ENCODE results near the gene LRRN2.

Gene LRRN2

GRCh38 chr1:204662530-204662929, 23.0 kb downstream of the LRRN2 start:
- H3K4me3 ChIP-seq (ENCODE audit: low read depth, low read length) = no peak overlapping the region
- TF ChIP-seq, protein P1, sequence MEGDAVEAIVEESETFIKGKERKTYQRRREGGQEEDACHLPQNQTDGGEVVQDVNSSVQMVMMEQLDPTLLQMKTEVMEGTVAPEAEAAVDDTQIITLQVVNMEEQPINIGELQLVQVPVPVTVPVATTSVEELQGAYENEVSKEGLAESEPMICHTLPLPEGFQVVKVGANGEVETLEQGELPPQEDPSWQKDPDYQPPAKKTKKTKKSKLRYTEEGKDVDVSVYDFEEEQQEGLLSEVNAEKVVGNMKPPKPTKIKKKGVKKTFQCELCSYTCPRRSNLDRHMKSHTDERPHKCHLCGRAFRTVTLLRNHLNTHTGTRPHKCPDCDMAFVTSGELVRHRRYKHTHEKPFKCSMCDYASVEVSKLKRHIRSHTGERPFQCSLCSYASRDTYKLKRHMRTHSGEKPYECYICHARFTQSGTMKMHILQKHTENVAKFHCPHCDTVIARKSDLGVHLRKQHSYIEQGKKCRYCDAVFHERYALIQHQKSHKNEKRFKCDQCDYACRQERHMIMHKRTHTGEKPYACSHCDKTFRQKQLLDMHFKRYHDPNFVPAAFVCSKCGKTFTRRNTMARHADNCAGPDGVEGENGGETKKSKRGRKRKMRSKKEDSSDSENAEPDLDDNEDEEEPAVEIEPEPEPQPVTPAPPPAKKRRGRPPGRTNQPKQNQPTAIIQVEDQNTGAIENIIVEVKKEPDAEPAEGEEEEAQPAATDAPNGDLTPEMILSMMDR (IDR thresholded peaks at IDR 0.05; ENCODE audit: low read depth, low read length, missing control alignments) = no peak
- DNase-seq = no peak
- H3K27ac ChIP-seq = no peak overlapping the region
- H3K36me3 ChIP-seq (replicated peaks) = no peaks in the 10 kb centered on the region
- in situ Hi-C loops (cut with HindIII; ENCODE audit: low pct_ligation_motif_present, low sequenced_read_pairs) = no loop called here
- H3K27me3 ChIP-seq (replicated peaks) = no peaks in the 10 kb centered on the region

DNA sequence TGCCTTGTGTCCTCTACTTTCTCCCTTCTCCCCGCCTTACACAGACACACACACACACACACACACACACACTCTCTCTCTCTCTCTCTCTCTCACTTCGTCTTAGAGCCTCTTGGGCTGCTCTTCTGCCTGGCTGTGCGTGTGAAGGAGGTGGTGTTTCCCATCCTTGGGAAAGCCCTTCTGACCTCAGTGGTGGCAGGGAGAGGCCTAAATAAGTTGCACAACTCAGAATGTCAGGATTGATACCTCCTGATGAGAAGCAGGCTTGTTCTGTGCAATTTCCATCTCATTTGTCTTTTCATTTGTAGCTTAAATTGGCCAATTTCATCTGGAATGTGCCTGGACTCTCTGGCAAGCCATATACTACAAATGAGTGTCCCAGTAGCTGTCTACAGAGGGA, 25.0 kb downstream of the LRRN2 start:
- no peak for DNase-seq
- TF ChIP-seq, protein P1 (IDR thresholded peaks at IDR 0.05; ENCODE audit: low read depth, low read length, missing control alignments) = no peak
- Histone ChIP-seq H3K36me3 (replicated peaks) (no peaks in the 10 kb centered on the region), H3K27ac (no peak overlapping the region), H3K27me3 (replicated peaks) (no peaks in the 10 kb centered on the region), H3K4me3 (ENCODE audit: low read depth, low read length) (no peak overlapping the region)
- in situ Hi-C loops (cut with HindIII; ENCODE audit: low pct_ligation_motif_present, low sequenced_read_pairs) = no loop called here

- Histone ChIP-seq H3K36me3 (replicated peaks) (no peaks in the 10 kb centered on the region), H3K4me3 (ENCODE audit: low read depth, low read length) (no peak overlapping the region), H3K27ac (no peak overlapping the region), H3K27me3 (replicated peaks) (no peaks in the 10 kb centered on the region)
- no peak for DNase-seq
- TF ChIP-seq, protein P1 (IDR thresholded peaks at IDR 0.05; ENCODE audit: low read depth, low read length, missing control alignments) = no peak
- in situ Hi-C loops (cut with HindIII; ENCODE audit: low pct_ligation_motif_present, low sequenced_read_pairs) = no loop called here
Measured at GRCh38 chr1:204659056-204659455, 26.5 kb downstream of the LRRN2 start.

- in situ Hi-C loops (cut with HindIII; ENCODE audit: low pct_ligation_motif_present, low sequenced_read_pairs) = no loop called here
Measured at GRCh38 chr1:204658295-204658694, 27.2 kb downstream of the LRRN2 start.

DNA sequence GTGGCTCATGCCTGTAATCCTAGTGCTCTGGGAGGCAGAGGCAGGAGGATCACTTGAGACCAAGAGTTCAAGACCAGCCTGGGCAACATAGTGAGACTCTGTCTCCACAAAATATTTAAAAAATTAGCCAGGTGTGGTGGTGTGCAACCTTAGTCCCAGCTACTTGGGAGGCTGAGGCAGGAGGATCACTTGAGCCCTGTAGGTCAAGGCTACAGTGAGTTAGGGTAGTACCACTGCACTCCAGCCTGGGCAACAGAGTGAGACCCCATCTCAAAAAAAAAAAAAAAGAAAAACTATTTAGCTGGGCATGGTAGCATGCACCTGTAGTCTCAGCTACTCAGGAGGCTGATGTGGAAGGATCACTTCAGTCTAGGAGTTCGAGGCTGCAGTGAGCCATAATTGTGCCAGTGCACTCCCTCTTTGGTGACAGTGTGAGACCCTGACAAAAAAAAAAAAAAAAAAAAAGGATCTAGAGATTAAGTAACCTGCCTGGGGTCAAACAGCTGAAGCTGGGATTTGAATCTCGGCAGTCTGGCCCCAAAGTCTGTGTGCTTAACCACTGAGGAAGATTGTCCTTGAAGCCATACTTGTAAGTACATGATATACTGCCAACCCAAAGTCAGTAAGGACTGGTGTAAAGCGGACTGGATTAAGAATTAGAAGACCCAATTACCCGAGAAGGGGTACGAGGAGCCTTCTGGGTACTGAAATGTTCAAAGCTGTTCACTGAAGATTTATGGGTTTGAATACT, 31.8 kb downstream of the LRRN2 start:
- Histone ChIP-seq H3K36me3 (replicated peaks) (no peaks in the 10 kb centered on the region), H3K27me3 (replicated peaks) (peaks cover 21% of the 10 kb centered on the region), H3K4me3 (ENCODE audit: low read depth, low read length) (no peak overlapping the region), H3K27ac (no peak overlapping the region)
- no peak for DNase-seq
- TF ChIP-seq, protein P1 (IDR thresholded peaks at IDR 0.05; ENCODE audit: low read depth, low read length, missing control alignments) = no peak
- in situ Hi-C loops (cut with HindIII; ENCODE audit: low pct_ligation_motif_present, low sequenced_read_pairs) = no loop called here

More at GRCh38 chr1:204658295-204658694, 27.2 kb downstream of the LRRN2 start:
- H3K4me3 ChIP-seq (ENCODE audit: low read depth, low read length) = no peak overlapping the region
- TF ChIP-seq, protein P1 (IDR thresholded peaks at IDR 0.05; ENCODE audit: low read depth, low read length, missing control alignments) = no peak
- no peaks in the 10 kb centered on the region for H3K36me3 ChIP-seq (replicated peaks)
- no peak overlapping the region for H3K27ac ChIP-seq
- no peaks in the 10 kb centered on the region for H3K27me3 ChIP-seq (replicated peaks)
- DNase-seq = no peak

DNA sequence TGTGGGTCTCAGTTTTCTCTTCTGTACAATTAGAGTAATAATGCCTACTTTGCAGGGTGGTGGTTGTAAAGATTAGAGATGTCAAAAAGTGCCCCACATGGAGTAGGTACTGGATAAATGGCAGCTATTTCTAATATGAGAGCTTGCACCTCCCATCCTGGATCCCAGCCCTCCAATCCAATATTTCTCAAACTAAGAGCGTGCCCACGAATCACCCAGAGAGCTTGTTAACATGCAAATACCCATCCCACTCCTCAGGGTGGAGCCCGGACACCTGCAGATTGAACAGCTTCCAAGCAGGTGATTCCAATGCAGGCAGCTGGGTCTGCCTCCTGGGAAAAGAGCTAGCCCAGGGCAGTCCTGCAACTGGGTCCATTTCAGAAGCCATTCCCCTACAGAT, 33.0 kb downstream of the LRRN2 start:
- TF ChIP-seq, protein P1 (IDR thresholded peaks at IDR 0.05; ENCODE audit: low read depth, low read length, missing control alignments) = no peak
- H3K36me3 ChIP-seq (replicated peaks) = no peaks in the 10 kb centered on the region
- in situ Hi-C loops (cut with HindIII; ENCODE audit: low pct_ligation_motif_present, low sequenced_read_pairs) = no loop called here
- H3K27me3 ChIP-seq (replicated peaks) = peaks cover 21% of the 10 kb centered on the region
- no peak overlapping the region for H3K27ac ChIP-seq
- DNase-seq = no peak
- H3K4me3 ChIP-seq (ENCODE audit: low read depth, low read length) = no peak overlapping the region

All from brain microvascular endothelial cell (primary cell).